Naive thymus-derived CD8-positive, alpha-beta T cell (primary cell): ENCODE results near the gene PSD2. TPM values are rescaled to one million over a fixed set of nuclear protein-coding genes. Genes with fewer than 3 reads are reported as not detected.
A peak's percentile ranks its signal among the peaks of the same experiment; 100 is the strongest.

Source experiments
- ATAC-seq, 2 donors: fragments of 150-1000 bp; cut with Tn5 transposase in 1 of 2; sonication (Bioruptor Pico), chemical (Tn5 transposase) in 1 of 2; 1 replicate in 1 of 2; 2 replicates in 1 of 2; pipeline ENCODE4 v1.10.0; 2021; ENCODE audit warnings: mild to moderate bottlenecking in 2 of 2, moderate library complexity in 2 of 2
- POLR2A ChIA-PET: fragments of 350-600 bp; sonication (Branson Sonifier 250); formaldehyde crosslinking; loops from one replicate; lab custom pipeline; 2021; ENCODE audit warnings: antibody characterized with exemption; lab: Charles Lee
- DNase-seq, 10 donors: peaks; one replicate each; pipeline versions ENCODE4 v3.0.0 to v3.0.0-alpha.2; 2020 to 2022
- H3K27ac Mint-ChIP-seq, 10 donors: one replicate each; pipeline ENCODE4 v1.8.0; 2020 to 2022; ENCODE audit warnings: mild to moderate bottlenecking in 10 of 10, mixed read lengths in 10 of 10, moderate library complexity in 4 of 10, inconsistent platforms in 1 of 10
- H3K27me3 Mint-ChIP-seq, 5 donors: one replicate each; pipeline ENCODE4 v1.8.0; 2021 to 2022; ENCODE audit warnings: mixed read lengths in 5 of 5
- H3K36me3 Mint-ChIP-seq, 3 donors: one replicate each; pipeline ENCODE4 v1.8.0; 2020 to 2022; ENCODE audit warnings: mixed read lengths in 3 of 3, mild to moderate bottlenecking in 2 of 3, inconsistent platforms in 1 of 3
- H3K4me1 Mint-ChIP-seq, 4 donors: one replicate each; pipeline ENCODE4 v1.8.0; 2021 to 2022; ENCODE audit warnings: mixed read lengths in 4 of 4
- H3K4me3 Mint-ChIP-seq, 10 donors: one replicate each; pipeline ENCODE4 v1.8.0; 2020 to 2022; ENCODE audit warnings: mild to moderate bottlenecking in 10 of 10, mixed read lengths in 10 of 10, moderate library complexity in 6 of 10, inconsistent platforms in 1 of 10
- H3K9me3 Mint-ChIP-seq, 9 donors: one replicate each; pipeline ENCODE4 v1.8.0; 2020 to 2022; ENCODE audit warnings: mixed read lengths in 9 of 9, mild to moderate bottlenecking in 3 of 9, inconsistent platforms in 1 of 9, moderate library complexity in 1 of 9
- polyA plus RNA-seq, 3 donors: library from polyadenylated mRNA; unstranded; fragments of 300-500 nt; fragmentation: Illumina TruSeq; gene quantifications; one replicate each; pipeline ENCODE4 v1.2.3, GENCODE V29; 2021
- total RNA-seq, 8 experiments: library from RNA in 2 of 8; stranded (reverse) in 2 of 8; gene quantifications; one replicate each; pipeline ENCODE4 v1.2.3 and lab custom pipeline; 2021 to 2026

The PSD2 gene
- total and polyA plus RNA-seq, 5 experiments from 2014 or later: 0.08 to 0.19 (median 0.08) TPM; not detected in 2

DNA sequence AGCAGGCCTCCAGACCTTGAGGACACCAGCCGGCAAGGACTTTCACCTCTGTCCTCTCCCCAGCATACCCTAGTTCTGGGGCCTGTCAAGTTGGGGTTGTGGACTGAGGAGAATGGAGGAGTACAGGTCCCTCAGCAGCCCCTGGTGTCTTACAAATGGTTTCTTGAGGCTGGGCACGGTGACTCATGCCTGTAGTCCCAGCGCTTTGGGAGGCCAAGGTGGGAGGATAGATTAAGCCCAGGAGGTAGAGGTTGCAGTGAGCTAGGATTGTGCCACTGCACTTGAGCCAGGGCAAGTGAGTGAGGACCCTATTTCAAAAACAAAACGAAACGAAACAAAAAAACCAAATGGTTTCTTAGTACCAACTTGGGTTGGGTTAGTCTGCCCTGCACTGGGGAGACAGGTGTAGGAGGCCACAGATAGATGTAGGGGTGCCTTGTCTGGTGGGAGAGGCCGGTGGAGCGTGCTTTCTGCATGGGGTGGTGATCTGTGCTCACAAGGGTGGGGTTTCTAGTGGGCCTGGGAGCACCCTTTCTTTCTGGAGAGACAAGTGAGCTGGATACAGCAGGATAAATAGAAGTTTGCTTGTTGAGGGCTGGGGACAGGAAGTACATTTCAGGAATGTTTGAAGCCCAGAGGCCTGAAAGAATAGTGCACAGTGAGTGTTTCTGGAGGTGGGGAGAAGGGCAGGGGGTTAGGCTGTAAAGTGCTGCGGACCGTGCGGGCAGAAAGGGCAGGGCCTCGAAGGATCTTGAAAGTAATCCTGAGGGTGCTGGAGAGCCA lies 37.7 kb upstream of the PSD2 start:
- peaks cover 0 to 2% (median 0%) of the 10 kb centered on the region in 3 donors for H3K36me3 Mint-ChIP-seq
- H3K4me3 Mint-ChIP-seq: no peak overlapping the region
- DNase-seq: peak in 1 of 10 donors; percentile 49
- ATAC-seq: no peak
- peaks cover 16 to 52% (median 30%) of the 10 kb centered on the region in 4 donors for H3K4me1 Mint-ChIP-seq
- H3K27me3 Mint-ChIP-seq: peaks cover 12 to 54% (median 25%) of the 10 kb centered on the region in 5 donors
- peak overlapping the region in 3 of 10 donors; percentile 0 to 17 (median 16) for H3K27ac Mint-ChIP-seq
- H3K9me3 Mint-ChIP-seq: peaks cover 0 to 3% (median 0%) of the 10 kb centered on the region in 9 donors
- POLR2A ChIA-PET: interaction anchor here (0.5 kb wide), 1 partner anchor 322 kb away, joined by 3 read pairs; no protein-coding TSS in a partner anchor

DNA sequence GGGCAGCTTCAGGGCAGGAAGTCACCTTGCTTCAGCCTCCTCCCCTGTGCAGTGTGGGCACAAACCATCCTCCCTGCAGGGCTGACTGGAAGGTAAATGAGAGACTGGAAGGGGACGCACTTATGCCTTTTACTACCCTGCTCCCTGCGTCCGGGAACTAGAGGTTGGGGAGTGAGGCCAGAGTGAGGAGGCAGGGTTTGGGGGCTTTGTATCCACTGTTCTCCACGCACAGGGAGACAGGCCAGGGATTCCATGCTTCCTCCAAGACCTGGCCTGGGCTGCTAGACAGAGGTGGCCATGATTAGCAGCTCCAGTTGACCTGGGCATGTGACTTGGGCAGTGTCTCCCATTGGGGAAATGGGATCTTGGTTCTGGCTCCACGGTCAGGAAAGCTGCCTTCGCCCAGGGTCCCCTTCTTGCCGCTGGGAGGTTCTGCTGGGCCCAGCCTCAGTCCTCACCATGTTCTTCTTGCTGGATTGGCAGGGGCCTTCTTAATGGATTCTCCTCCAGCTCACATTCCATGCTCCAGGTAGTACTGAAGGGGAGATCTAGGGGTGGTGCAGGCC lies 37.0 kb upstream of the PSD2 start:
- ATAC-seq (no peak), DNase-seq (peak in 1 of 10 donors; percentile 52)
- peaks cover 0 to 2% (median 0%) of the 10 kb centered on the region in 3 donors for H3K36me3 Mint-ChIP-seq
- peak overlapping the region in 1 of 10 donors; percentile 17 for H3K27ac Mint-ChIP-seq
- H3K27me3 Mint-ChIP-seq: peaks cover 16 to 61% (median 32%) of the 10 kb centered on the region in 5 donors
- H3K4me3 Mint-ChIP-seq: no peak overlapping the region
- peaks cover 16 to 53% (median 32%) of the 10 kb centered on the region in 4 donors for H3K4me1 Mint-ChIP-seq
- POLR2A ChIA-PET: interaction anchor here (0.5 kb wide), 1 partner anchor 323 kb away, joined by 3 read pairs; no protein-coding TSS in a partner anchor
- H3K9me3 Mint-ChIP-seq: peaks cover 0 to 3% (median 0%) of the 10 kb centered on the region in 9 donors

GRCh38 chr5:139759219-139759721 lies 36.3 kb upstream of the PSD2 start:
- H3K4me1 Mint-ChIP-seq: peaks cover 18 to 59% (median 35%) of the 10 kb centered on the region in 4 donors
- peaks cover 19 to 67% (median 38%) of the 10 kb centered on the region in 5 donors for H3K27me3 Mint-ChIP-seq
- H3K4me3 Mint-ChIP-seq: no peak overlapping the region
- peaks cover 0 to 3% (median 0%) of the 10 kb centered on the region in 9 donors for H3K9me3 Mint-ChIP-seq
- H3K27ac Mint-ChIP-seq: no peak overlapping the region
- POLR2A ChIA-PET: no interaction called here
- no peak for ATAC-seq
- DNase-seq: peak in 1 of 10 donors; percentile 18
- H3K36me3 Mint-ChIP-seq: peaks cover 0 to 2% (median 0%) of the 10 kb centered on the region in 3 donors

DNA sequence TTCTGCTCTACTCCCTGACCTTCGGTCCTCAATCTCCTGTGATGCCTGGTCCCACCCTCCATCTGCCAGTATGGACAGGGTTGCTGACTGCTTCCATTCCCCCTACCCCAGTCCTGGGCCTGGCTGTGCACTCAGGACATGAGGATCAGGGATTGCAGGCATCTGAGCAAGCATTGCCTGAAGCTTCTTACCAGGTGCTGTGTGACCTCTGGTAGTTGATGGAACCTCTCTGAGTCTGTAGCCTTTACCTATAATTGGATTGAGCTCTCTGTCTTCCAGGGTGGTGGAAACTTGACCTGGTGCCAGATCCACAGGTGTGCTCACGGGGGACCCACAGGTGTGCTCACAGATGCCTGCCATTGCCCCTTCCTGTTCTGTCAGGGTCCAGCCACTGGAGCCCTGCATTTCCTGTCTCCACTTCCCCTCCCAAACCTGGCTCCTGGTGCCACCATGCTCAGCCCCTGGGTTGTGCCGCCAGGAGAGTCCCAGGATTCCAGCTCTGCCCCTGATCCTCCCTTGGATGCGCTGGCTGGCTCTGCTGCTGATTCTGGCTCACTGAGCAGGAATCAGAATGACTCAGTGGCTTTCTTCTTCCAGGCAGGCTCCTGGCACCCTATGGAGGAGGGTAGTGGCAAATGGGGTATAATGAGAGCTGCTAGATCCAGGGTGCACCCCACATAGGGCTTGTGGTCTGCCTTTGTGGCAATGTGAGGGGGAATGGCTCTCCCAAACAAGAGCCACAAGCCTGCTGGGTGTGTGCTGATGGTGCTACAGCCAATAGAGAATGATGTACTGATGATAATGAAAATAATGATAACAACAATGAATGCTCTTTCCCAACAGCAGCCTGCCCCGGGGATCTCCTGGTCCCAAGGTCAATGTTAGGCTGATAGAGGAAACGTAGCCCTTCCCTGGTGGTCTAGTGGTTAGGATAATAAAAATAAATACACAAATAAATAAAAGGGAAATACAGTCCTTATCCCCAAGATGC lies 35.2 kb upstream of the PSD2 start:
- Mint-ChIP-seq H3K4me1 (peaks cover 20 to 60% (median 38%) of the 10 kb centered on the region in 4 donors), H3K4me3 (peak overlapping the region in 1 of 10 donors; percentile 38), H3K27ac (peak overlapping the region in 1 of 10 donors; percentile 40), H3K9me3 (peaks cover 0 to 1% (median 0%) of the 10 kb centered on the region in 9 donors), H3K36me3 (peaks cover 0 to 2% (median 0%) of the 10 kb centered on the region in 3 donors), H3K27me3 (peaks cover 17 to 68% (median 38%) of the 10 kb centered on the region in 5 donors)
- DNase-seq (peak in 1 of 10 donors; percentile 22), ATAC-seq (no peak)
- POLR2A ChIA-PET: interaction anchor here (0.5 kb wide), 1 partner anchor 129 kb away, joined by 3 read pairs; no protein-coding TSS in a partner anchor

DNA sequence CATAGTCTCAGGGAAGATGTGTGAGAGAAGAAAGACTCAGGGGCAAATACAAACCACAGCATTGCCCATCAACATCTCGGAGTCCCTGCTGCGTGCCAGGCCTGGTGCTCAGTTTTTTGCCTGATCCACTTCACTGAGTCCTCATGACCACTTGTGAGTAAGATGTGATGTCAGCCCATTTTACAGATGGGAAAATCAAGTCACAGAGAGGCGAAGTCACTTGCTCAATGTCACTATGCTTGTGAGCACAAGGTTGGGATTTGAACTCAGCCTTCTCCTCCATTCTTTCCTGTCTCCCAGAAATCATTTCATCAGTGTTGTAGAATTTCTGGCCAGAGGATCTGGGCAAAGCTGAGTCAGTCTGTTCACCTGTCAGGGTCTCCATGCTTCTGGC lies 34.6 kb upstream of the PSD2 start:
- Mint-ChIP-seq H3K4me1 (peaks cover 20 to 60% (median 37%) of the 10 kb centered on the region in 4 donors), H3K27ac (no peak overlapping the region), H3K27me3 (peaks cover 14 to 66% (median 35%) of the 10 kb centered on the region in 5 donors), H3K9me3 (no peaks in the 10 kb centered on the region), H3K36me3 (peaks cover 0 to 2% (median 0%) of the 10 kb centered on the region in 3 donors), H3K4me3 (no peak overlapping the region)
- ATAC-seq (no peak), DNase-seq (no peak)
- POLR2A ChIA-PET: interaction anchor here (0.5 kb wide), 1 partner anchor 130 kb away, joined by 3 read pairs; no protein-coding TSS in a partner anchor

DNA sequence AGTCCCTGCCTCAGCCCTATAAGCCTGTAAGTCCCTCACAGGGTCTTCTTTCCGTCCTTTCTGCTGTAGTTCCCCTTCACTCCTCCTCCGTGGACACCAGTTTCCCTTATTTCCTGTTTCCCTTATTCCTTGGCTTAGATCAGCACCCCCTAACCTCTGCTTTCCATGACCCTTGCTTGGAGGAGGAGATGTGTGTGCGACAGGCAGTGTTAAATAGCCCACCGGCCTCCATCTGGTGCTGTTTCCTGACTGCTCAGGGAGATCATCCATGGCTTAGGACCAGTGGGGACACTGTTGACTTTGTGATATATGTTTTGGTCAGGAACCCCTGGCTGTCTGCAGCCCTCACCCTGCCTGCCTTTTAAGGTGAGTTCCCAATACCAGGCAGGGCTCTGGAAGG lies 34.1 kb upstream of the PSD2 start:
- peaks cover 14 to 61% (median 30%) of the 10 kb centered on the region in 5 donors for H3K27me3 Mint-ChIP-seq

DNA sequence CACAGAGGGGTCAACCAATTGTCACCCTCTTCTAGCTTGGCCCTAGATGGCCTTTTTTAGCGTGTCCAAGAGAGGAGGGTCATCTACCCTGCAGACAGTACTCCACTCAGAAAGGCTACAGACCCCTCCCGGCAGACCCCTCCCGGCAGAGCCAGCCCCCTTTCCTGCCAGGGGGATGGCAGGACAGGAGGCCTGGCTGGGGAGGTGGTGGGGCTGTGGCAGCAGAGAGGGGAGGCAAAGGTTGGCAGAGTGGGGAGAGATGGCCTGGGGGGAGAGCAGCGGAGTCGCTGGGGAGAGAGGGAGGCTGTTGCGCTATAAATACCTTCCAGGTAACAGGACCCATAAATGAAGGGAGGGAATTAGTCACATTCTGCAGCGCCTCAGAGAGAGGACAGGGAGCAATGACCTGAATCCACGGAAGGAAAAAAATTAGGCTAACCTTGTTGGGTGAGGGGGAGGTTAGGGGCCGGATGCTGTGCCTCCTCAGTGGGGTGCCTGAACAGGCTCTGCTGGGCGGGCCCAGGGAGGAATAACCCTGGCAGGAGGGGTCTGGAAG lies 32.9 kb upstream of the PSD2 start:
- no peaks in the 10 kb centered on the region for H3K9me3 Mint-ChIP-seq
- H3K36me3 Mint-ChIP-seq: no peaks in the 10 kb centered on the region
- peak overlapping the region in 1 of 10 donors; percentile 26 for H3K4me3 Mint-ChIP-seq
- H3K27me3 Mint-ChIP-seq: peaks cover 11 to 56% (median 29%) of the 10 kb centered on the region in 5 donors
- no peak for DNase-seq
- peak overlapping the region in 1 of 10 donors; percentile 43 for H3K27ac Mint-ChIP-seq
- ATAC-seq: no peak
- POLR2A ChIA-PET: no interaction called here
- H3K4me1 Mint-ChIP-seq: peaks cover 20 to 51% (median 31%) of the 10 kb centered on the region in 4 donors

More for the DNA sequence above, 34.1 kb upstream of the PSD2 start:
- Mint-ChIP-seq H3K36me3 (no peaks in the 10 kb centered on the region), H3K27ac (no peak overlapping the region), H3K4me3 (no peak overlapping the region), H3K4me1 (peaks cover 20 to 59% (median 33%) of the 10 kb centered on the region in 4 donors), H3K9me3 (no peaks in the 10 kb centered on the region)
- POLR2A ChIA-PET: no interaction called here
- ATAC-seq: no peak
- no peak for DNase-seq

DNA sequence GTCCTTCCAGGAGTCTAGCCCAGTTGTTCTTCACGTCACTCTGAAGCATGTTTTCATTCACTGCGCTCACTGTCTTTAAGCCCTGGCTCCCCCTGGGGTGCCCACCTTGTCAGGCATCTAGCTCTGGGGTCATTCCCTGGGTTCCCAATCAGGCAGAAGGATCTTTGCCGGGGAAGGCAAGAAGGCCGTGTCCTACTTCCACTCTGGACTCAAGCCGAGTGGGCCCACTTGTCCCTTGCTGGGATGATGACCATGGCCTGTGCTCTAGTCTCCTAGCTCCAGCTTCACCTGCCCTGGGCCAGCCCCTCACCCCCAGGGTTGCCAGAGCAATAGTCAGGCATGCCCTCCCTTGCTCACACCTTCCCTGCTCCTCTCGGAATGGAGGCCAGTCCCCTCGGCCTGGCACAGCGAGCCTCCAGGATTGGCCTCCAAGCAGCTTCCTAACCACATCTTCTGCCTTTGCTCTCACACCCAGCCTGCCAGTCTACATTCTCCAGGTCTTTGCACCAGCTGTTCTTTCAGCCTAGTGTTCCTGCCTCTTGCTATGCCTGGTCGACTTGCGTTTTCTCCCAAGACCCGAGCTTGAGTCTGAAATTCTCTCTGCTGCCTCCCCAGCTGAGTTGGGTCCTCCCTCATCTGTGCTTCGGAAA lies 32.2 kb upstream of the PSD2 start:
- POLR2A ChIA-PET: interaction anchor here (0.6 to 1.0 kb wide), 2 partner anchors 191 to 198 kb away, joined by 3 to 5 read pairs; no protein-coding TSS in a partner anchor
- Mint-ChIP-seq H3K27ac (peak overlapping the region in 2 of 10 donors; percentile 22 to 27), H3K9me3 (no peaks in the 10 kb centered on the region), H3K4me3 (peak overlapping the region in 1 of 10 donors; percentile 39), H3K27me3 (peaks cover 11 to 56% (median 29%) of the 10 kb centered on the region in 5 donors), H3K36me3 (no peaks in the 10 kb centered on the region), H3K4me1 (peaks cover 13 to 44% (median 25%) of the 10 kb centered on the region in 4 donors)
- ATAC-seq: no peak
- DNase-seq: no peak

DNA sequence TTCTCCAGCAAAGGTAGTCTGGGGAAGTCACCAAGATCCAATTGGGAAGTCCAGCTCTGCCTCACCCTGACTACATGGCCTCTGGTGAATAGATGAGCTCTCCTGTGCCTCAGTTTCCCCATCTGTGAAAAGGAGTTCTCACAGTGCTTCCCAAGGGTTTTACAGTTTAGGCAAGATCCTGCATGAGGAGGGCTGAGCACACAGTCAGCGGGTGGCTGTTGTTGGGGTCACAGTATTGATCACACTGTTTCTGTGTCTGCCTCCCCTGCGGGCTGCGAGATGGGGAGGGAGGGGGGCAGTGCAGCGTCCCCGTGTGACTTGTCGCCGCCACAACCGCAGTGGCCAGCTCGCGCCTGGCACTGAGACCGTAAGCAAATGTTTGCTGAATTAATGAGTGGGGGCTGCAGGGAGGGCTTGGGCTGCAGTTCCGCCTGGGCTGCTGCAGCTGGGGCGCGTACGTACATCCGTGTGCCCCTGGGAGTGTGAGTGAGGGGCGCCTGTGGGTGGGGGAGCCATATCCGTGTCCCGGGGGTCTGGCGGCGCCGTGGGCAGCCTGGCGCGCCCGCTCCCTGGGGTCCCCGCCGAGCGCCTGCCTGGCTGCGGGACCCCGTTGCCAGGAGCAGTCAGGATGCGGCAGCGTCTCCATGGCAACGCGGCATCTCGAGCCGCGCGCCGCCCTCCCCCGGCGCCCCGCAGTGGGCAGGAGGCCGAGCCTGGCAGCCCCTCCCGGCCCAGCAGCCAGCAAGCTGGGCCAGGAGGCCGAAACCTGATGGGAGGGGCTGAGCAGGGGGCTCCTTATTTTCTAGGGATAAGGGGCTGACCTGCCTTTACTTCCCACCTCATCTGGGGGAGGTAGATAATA lies 31.4 kb upstream of the PSD2 start:
- no peaks in the 10 kb centered on the region for H3K36me3 Mint-ChIP-seq
- DNase-seq: peak in 8 of 10 donors; percentile 26 to 58 (median 48)
- peaks cover 12 to 39% (median 21%) of the 10 kb centered on the region in 4 donors for H3K4me1 Mint-ChIP-seq
- peaks cover 11 to 54% (median 29%) of the 10 kb centered on the region in 5 donors for H3K27me3 Mint-ChIP-seq
- H3K9me3 Mint-ChIP-seq: no peaks in the 10 kb centered on the region
- POLR2A ChIA-PET: interaction anchor here (0.6 to 1.0 kb wide), 2 partner anchors 192 to 199 kb away, joined by 3 to 5 read pairs; no protein-coding TSS in a partner anchor
- peak overlapping the region in 4 of 10 donors; percentile 7 to 69 (median 36) for H3K4me3 Mint-ChIP-seq
- ATAC-seq: peak in 1 of 2 donors; percentile 32
- H3K27ac Mint-ChIP-seq: peak overlapping the region in 4 of 10 donors; percentile 12 to 91 (median 58)

- POLR2A ChIA-PET: interaction anchor here (1.3 to 1.8 kb wide), 2 partner anchors 8 to 129 kb away, joined by 5 to 8 read pairs; no protein-coding TSS in a partner anchor
- ATAC-seq (no peak), DNase-seq (no peak)
- H3K36me3 Mint-ChIP-seq: no peaks in the 10 kb centered on the region
- H3K27me3 Mint-ChIP-seq: peaks cover 11 to 46% (median 25%) of the 10 kb centered on the region in 5 donors
- no peaks in the 10 kb centered on the region for H3K9me3 Mint-ChIP-seq
- peak overlapping the region in 9 of 10 donors; percentile 55 to 86 (median 69) for H3K4me3 Mint-ChIP-seq
- H3K4me1 Mint-ChIP-seq: peaks cover 12 to 32% (median 17%) of the 10 kb centered on the region in 4 donors
- H3K27ac Mint-ChIP-seq: peak overlapping the region in 5 of 10 donors; percentile 27 to 91 (median 61)
These were observed 30.7 kb upstream of the PSD2 start for GRCh38 chr5:139764886-139765408.
